Measurements from ENCODE around the gene NUBP2.

The NUBP2 gene

DNA sequence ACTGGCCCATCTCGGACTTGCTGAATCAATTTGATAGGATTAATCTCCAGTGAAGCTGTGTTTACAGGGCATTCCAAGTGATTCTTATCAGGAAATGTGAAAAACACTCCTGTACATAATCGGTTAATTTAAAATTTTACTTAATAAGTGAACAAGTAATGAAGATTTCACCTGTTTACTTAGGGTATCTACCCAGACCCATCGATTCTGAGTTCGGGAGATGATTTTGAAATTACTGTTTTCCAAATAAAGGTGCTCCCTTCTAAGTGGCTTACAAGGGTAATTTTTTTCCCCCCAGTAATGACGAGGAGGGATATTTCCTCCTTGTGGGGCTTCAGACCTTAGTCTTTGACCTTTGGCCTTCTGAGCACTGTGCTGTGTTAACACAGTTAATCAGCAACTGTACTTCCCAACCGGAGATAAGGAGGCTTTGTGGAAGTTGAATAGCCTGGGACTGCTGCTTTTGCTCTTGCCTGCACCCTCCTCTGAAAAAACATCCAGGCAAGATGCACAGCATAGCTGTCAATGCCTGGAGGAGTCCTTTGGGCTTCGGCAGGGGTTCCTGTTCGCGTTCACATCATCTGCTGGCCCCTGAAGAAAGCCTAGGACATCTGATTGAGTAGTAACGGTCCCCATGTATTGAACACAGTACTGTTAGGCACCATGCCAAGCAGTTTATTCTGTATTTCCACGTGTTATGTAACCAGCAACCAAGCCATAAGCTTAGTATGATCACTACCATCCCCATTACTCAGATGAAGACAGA is 46.1 kb downstream of the NUBP2 start:
- DNase-seq (ENCODE audit: low spot score): no peak

DNA sequence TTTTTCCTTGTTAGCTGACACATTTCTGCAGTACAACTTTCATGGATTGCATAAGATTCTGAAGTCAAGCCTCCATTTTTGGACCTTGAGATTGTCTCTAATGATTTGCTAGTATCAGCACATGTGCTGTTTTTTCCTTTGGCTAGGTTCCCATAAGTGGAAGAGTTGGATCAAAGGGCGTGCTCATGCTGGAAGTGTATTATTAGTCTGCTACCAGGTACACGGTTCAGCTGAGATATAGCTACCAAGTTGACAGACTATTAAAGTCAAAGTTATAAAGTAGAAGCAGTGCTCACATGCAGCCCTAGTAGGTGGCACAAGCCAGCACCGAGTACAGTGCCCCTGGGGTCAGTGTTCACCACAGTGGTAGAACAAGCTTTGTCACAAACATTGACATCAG is 47.5 kb downstream of the NUBP2 start:
- DNase-seq (ENCODE audit: low spot score): no peak

- no peak for DNase-seq (ENCODE audit: low spot score)
Measured at GRCh38 chr16:1831186-1832075, 48.7 kb downstream of the NUBP2 start.

GRCh38 chr16:1832838-1833454 is 50.2 kb downstream of the NUBP2 start:
- no peak for DNase-seq (ENCODE audit: low spot score)

- DNase-seq (ENCODE audit: low spot score): no peak
Measured at GRCh38 chr16:1834096-1834495, 51.3 kb downstream of the NUBP2 start.
